Fibroblast of mammary gland (primary cell): Measurements from ENCODE around the gene GALC.

Experiments
- DNase-seq: peaks from one replicate; pipeline ENCODE4 v3.0.0-alpha.2; 2010; ENCODE audit warnings: low read depth
- H3K4me3 ChIP-seq: 2 replicates; pipeline ENCODE4 v1.5.1; 2011; ENCODE audit warnings: low read depth, mild to moderate bottlenecking, low read length, moderate library complexity; ENCODE audit not compliant: control insufficient read depth
- TF ChIP-seq, protein P1 (sequence below): conservative IDR thresholded peaks from 2 replicates; pipeline ENCODE4 v1.5.1; 2011; ENCODE audit warnings: low read depth, low read length, inconsistent platforms; ENCODE audit not compliant: control insufficient read depth, insufficient read depth

Gene GALC

GRCh38 chr14:87916103-87916885 lies 76.7 kb downstream of the GALC start:
- TF ChIP-seq, protein P1, sequence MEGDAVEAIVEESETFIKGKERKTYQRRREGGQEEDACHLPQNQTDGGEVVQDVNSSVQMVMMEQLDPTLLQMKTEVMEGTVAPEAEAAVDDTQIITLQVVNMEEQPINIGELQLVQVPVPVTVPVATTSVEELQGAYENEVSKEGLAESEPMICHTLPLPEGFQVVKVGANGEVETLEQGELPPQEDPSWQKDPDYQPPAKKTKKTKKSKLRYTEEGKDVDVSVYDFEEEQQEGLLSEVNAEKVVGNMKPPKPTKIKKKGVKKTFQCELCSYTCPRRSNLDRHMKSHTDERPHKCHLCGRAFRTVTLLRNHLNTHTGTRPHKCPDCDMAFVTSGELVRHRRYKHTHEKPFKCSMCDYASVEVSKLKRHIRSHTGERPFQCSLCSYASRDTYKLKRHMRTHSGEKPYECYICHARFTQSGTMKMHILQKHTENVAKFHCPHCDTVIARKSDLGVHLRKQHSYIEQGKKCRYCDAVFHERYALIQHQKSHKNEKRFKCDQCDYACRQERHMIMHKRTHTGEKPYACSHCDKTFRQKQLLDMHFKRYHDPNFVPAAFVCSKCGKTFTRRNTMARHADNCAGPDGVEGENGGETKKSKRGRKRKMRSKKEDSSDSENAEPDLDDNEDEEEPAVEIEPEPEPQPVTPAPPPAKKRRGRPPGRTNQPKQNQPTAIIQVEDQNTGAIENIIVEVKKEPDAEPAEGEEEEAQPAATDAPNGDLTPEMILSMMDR = no peak
- no peak for DNase-seq
- no peak overlapping the region for H3K4me3 ChIP-seq

- TF ChIP-seq, protein P1 = no peak
- no peak for DNase-seq
These were observed 84.4 kb downstream of the GALC start for GRCh38 chr14:87908550-87908949.

DNA sequence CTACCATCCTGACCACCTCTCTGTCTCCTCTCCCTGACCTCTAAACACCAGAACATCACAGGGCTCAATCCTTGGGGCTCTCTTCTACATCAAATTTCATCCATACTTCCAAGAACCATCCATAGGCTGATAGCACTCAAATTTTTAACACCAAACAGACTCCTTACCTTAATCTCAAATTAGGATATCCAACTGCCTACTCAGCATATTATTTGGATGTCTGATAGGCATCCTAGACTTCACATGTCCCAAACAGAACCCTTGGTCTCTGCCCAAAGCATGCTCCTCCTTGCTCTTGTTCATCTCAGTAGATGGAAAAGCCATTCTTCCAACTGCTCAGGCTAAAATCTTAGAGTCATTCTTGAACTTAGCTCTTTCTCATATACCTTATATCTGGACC lies 91.3 kb downstream of the GALC start:
- H3K4me3 ChIP-seq = no peak overlapping the region
- no peak for DNase-seq
- TF ChIP-seq, protein P1 = no peak

More at GRCh38 chr14:87908550-87908949, 84.4 kb downstream of the GALC start:
- no peak overlapping the region for H3K4me3 ChIP-seq

- TF ChIP-seq, protein P1 = no peak
- DNase-seq = peak; percentile 30
- H3K4me3 ChIP-seq = no peak overlapping the region
These were observed 91.7 kb downstream of the GALC start for GRCh38 chr14:87901236-87901635.

DNA sequence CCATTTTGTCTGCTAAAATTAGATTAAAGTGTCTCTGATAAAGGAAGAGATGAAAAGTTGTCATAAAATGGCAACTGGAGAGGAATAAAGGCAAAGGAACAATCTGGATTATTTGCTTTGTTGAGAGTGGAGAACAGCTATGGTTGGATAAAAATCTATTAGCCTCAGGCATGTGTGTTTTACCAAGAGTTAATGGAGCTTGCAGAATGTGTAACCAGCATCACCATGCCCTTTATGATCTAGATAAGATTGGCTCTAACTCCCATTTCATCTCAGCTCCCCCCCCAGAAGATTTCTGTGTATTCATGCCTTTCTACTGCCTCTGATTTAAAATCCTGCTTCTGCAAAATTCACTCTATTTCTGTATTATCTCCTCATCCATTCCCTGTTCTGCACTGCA lies 93.8 kb downstream of the GALC start:
- TF ChIP-seq, protein P1 = no peak
- no peak for DNase-seq
- no peak overlapping the region for H3K4me3 ChIP-seq

GRCh38 chr14:87898301-87898700 lies 94.7 kb downstream of the GALC start:
- no peak overlapping the region for H3K4me3 ChIP-seq
- peak; percentile 27 for DNase-seq
- TF ChIP-seq, protein P1 = no peak
